HTERT RPE-1 (cell line): Measurements from ENCODE around the gene USP32.
"Not testable (repeated sequence)": the region's sequence is repeated elsewhere in the genome, so short reads cannot be mapped to it uniquely, and the experiment has no call there.

Experiments
- in situ Hi-C: fragments of 300-500 bp; cut with MboI; formaldehyde crosslinking; loops from 4 replicates; pipeline ENCODE4 v1.14.3; 2020; ENCODE audit warnings: low sequenced_read_pairs

Gene USP32

GRCh38 chr17:60412701-60413100, 20.8 kb upstream of the USP32 start:
- in situ Hi-C loops: no loop called here

DNA sequence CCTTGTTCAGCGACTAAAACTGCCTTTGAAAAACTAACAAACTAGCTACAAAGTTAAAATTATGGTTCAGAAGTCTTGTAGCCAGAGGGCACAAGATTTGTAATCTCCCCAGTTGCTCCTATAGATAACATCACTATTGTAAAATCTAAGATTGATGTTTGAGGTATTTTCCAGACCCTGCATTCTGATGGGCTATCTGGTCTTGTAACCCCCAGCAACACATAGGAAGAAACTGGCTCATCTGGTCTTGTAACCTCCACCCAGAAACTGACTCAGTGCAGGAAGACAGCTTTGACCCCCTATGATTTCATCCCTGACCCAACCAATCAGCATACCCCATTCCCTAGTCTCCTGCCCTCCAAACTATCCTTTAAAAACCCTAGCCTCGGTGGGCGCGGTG, 18.1 kb upstream of the USP32 start:
- in situ Hi-C loops: no loop called here

GRCh38 chr17:60406887-60407286, 15.0 kb upstream of the USP32 start:
- in situ Hi-C loops: no loop called here

DNA sequence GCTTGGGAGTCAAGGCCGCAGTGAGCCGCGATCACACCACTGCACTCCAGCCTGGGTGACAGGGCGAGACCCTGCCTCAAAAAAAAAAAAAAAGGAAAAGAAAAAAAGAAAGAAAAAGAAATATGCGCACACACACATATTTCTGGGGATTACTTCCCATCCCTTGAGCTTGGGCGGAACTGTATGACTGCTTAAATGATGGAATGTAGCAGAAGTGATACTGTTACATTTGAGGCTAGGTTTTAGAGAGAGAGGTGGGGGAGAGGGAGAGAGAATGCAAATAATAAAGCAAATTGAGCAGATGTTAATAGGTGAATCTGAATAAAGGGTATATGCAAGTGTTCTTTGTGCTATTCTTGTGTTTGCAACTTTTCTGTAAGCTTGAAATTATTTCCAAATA, 12.0 kb upstream of the USP32 start:
- in situ Hi-C loops: no loop called here

GRCh38 chr17:60403523-60403810, 11.5 kb upstream of the USP32 start:
- in situ Hi-C loops: no loop called here

GRCh38 chr17:60401819-60402218, 9.9 kb upstream of the USP32 start:
- in situ Hi-C loops: no loop called here

DNA sequence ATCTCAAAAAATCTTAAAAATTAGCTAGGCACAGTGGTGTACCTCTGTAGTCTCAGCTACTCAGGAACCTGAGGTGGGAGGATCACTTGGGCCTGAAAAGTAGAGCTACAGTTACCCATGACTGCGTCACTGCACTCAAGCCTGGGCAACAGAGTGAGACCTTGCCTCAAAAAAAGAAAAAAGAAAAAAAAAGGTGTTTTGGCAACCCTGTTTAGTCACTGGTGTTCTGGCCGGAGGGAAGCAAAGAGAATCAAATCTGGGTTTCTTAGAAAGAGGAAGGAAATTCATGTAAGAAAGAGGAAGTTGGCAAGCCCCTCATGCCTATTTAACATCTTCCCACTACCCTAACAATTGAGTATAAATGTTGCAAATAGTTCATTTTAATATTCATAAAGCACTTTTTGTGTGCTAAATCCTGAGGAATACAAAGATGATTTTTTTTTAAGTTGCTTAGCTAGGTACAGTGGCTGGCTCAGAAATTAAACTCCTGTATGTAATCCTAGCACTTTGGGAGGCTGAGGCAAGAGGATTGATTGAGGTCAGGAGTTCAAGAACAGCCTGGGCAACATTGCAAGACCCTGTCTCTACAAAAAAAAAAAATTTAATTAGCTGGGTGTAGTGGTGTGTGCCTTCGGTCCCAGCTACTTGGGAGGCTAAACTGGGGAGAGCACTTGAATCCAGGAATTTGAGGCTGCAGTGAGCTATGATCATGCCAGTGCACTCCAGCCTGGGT, 6.5 kb upstream of the USP32 start:
- in situ Hi-C loops: no loop called here

GRCh38 chr17:60396412-60396811, 4.5 kb upstream of the USP32 start:
- in situ Hi-C loops: no loop called here

DNA sequence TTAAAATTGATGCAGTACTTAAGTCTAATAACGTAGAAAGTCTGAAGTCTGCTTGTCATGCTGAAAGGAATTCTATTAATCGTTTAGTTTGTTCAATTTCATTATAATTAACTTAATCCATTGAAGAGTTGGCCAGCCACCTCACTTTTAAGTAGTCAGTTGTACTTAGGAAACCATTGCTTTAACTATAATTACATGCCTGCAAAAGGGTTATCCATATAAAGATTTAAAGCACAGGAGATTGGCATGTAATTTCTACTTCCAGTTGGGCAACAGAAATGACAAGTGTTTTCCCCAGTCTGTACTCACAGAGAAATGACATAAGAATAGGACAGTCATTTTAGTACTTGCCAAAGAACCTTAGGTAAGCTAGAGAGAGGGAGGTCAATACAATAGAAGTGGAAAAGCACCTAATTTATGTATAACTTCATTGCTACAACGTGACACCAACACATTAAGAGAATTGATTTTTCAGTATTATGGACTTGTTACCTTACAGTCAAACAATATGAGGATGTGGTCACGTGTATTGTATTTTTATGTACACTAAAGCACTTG, 3.7 kb upstream of the USP32 start:
- in situ Hi-C loops: no loop called here

- in situ Hi-C loops: no loop called here
Measured at GRCh38 chr17:60393840-60394723, 2.1 kb upstream of the USP32 start.

DNA sequence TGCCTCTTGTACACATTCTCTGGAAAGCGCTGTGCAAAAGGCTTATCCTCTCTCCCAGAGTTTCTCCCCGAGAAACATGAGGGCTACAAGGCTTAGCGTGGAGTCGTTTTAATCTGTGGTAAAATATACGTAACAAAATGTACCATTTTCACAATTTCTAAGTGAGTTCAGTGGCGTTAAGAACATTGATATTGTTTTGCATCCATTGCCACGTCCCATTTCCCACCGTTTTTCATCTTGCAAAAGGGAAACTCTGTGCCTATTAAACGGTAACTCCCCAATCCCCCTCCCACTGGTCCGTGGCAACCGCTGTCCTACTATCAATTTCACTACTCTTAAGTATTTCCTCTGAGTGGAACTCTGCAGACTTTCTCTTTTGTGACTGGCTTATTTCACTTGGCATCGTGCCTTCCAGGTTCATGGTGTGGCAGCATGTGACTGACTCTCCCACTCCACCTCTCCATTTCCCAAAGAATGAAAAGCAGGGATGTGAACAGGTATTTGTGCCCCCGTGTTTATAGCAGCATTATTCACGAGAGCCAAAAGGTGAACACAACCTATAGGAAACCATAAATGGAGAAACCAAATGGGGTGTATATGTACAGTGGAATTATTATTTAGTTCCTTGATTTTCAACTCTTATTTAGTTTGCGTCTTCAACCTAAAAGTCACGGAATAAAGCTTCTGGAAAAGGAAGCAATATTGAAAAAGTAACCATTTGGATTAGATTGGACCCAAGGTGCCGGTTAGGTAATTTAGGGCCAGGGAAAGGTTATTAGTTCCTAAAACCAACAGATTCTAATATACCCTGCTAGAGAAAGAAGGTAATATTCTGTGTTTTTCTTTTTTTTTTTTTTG, 1.1 kb upstream of the USP32 start:
- in situ Hi-C loops: no loop called here

DNA sequence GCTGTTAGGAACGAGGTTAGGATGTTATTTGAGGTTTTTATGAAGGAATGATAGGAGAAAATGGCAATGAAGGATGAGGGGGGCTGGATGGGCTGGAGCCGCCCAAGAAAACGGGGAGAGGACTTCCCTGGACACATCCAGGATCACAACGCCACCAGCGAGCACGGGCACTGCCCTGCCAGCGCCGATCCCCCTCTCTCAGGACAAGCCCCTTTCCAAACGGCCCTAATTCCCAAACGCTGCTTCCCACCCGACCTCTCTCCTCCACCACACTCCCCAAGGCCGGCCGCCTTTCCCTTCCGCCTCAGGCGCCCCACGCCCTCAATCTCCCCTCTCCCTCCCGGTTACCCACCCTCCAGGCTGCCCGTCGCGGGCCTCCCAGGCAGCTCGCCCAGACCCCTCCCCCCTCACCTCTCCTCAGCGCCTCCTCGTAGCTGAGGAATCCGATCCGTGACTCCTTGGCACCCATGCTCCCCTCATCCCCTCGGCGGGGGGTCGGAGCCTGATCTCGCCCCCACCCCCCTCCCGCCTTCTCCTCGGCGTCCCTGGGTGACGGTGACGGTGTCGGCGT, 377 bp downstream of the USP32 start:
- in situ Hi-C loops: no loop called here

- in situ Hi-C loops: no loop called here
Measured at GRCh38 chr17:60390925-60391470, 935 bp downstream of the USP32 start.

DNA sequence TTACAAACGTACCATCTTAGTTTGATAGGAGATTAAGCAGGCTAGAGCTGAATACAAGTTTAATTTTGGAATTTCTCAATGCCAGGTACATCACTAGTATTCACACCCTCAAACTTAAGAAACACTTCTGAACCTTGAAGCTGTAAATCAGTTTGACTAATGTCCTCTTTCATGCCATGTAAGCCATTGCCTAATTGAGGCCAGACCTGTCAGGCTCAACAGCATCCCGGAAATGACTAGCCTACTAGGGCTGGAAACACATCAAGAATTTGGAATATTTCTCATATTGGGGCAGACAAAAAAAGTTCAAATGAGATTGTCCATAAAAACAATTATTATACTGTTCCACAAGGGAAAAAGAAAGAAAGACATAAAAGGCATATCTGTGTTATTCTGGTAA, 1.7 kb downstream of the USP32 start:
- in situ Hi-C loops: no loop called here

DNA sequence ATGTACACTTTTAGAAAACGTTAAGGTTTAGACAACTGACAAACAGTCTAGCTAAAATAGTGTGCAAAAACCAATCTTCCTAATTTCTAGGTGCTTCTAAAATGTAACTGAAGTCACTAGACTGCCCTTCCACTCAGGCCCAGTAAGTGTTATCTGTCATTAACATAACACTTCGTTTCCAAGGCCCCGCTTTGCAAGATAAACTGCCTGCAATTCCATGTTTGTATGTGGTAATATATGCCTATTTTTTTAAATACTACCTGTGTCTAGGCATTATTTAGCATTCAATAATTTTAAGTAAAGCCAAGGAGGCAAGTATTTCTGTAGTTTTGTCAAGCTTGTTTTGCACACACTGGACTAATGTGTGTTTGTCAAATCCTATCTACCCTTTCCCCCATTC, 3.2 kb downstream of the USP32 start:
- in situ Hi-C loops: no loop called here

- in situ Hi-C loops: no loop called here
Measured at GRCh38 chr17:60387666-60388065, 4.3 kb downstream of the USP32 start.

- in situ Hi-C loops: no loop called here
Measured at GRCh38 chr17:60386147-60387058, 5.5 kb downstream of the USP32 start.

DNA sequence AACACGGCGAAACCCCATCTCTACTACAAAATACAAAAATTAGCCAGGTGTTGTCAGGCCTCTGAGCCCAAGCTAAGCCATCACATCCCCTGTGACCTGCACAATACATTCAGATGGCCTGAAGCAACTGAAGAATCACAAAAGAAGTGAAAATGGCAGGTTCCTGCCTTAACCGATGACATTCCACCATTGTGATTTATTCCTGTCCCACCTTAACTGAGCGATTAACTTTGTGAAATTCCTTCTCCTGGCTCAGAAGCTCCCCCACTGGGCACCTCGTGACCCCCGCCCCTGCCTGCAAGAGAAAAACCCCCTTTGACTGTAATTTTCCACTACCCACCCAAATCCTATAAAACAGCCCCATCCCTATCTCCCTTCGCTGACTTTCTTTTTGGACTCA, 7.0 kb downstream of the USP32 start:
- in situ Hi-C loops: not testable (repeated sequence)

GRCh38 chr17:60383379-60383778, 8.6 kb downstream of the USP32 start:
- in situ Hi-C loops: no loop called here

DNA sequence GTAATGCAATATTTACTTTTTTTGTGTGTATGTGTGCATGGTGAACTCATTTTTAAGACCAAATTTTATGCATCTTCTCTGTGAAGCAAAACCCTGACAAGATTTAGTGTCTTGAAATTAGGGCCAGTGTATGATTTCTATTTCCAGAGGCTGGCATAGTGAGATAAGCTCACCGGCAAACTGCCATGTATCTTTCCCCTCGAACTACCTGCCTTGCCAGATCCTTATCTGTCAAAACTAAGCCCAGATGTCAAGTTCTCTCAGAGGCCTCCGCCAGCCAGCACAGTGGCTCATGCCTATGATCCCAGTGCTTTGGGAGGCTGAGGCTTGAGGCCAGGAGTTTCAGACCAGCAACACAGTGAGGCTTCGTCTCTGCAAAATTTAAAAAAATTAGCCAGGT, 10.0 kb downstream of the USP32 start:
- in situ Hi-C loops: no loop called here
